Central memory CD4-positive, alpha-beta T cell (primary cell): ENCODE results near the gene GEMIN7.

ENCODE experiments used
- DNase-seq: peaks from one replicate; pipeline ENCODE4 v3.0.0; 2022

Gene GEMIN7

DNA sequence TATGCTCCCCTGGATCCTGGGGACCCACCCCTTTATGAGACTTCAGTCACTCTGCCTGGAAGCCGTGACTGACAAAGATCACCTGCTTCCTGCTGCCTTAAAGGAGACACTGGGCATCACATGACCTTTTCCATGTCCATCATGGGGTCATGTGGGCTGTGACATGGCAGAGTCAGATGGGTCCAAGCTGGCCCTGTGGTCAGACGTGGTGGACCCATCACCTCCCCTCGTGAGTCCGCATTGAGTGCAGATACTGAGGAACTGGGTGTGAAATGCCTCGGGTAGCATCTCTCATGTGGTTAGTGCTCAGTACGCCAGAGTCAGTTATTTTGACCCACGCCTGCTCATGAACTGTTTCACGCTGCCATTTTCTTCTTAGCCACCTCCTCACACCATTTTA is 54.6 kb downstream of the GEMIN7 start:
- no peak for DNase-seq

DNA sequence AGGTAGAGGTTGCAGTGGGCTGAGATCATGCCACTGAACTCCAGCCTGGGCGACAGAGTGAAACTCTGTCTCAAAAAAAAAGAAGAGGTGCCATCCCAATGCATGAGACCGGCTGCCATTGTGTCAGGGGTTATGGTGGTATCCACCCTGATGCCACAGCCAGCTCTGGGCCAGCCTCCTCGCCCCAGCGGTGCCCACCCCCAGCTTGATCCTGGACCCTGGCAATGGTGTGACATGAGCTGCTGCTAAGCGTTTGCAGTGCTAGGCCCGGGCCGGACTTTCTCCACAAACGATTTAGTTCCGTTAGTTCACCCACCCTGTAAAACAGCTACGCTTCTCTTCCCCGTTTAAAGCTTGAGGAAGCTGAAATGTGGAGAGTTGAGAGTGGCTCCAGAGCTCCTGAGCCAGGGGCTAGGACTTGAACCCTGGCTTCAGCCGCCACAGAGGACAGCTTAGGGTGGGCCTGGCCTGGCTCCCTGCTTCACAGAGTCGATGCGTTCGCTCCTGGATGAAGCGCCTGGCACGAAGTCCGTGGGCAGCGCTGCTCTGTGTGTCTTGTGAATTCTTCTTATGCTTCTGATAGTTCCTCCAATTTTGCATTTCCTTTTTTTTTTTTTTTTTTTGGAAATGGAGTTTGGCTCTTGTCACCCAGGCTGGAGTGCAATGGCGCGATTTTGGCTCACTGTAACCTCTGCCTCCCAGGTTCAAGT is 56.3 kb downstream of the GEMIN7 start:
- no peak for DNase-seq

DNA sequence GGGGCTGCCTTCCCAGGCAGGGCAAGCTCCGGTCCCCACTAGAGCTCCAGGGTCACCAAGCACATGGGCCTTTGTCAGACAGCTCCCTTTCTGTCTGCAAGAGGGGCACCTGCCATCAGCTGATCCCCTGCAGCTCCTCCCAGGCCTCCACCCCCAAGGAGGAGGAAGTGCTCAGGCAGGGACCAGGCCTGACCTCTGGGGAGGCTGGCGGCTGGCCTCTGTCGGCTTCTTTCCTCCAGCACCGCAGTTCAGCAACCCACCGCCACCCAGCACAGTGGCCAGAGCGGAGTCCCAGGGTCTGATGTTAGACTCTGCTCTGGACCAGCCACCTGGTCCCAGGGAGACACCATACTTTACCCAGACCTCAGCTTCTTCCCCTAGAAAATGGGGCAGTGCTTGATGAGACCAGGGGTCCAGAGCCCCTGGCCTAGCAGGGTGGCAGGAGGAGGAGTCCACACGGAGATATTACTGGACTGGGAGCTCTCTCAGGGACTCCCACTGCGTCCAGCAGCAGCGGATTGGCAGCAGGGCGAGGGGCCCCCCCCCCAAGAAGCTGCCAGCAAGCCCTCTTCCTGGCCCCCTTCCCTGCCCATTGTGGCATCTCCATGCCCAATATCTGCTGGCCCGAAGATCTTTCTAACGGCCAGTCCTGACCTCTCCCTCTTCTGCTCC is 57.6 kb downstream of the GEMIN7 start:
- no peak for DNase-seq

DNA sequence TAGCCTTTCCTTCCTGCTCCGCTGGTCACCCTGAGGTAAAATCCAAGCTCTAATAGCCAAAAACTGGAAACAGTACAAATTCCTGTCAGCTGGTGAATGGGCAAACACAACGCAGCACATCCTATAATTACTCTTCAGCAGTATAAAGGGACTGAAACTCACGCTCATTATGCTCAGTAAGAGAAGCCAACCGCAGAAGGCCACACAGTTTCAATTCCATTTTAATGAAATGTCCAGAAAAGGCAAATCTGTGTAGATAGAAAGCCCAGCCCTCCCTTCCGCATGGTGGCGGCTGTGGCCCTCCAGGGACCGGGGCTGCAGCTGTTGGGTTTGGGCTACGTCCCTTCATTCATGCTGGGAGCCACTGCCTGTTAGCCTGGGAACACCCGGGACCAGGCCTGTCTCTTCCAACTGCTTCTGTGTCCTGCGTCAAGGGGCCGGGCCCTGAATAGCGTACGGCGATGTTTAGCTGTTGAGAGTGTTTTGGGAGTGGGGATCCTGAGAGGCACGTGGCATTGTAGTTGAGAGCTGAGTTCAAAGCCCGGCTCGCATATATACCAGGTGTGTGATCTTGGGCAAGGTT is 58.2 kb downstream of the GEMIN7 start:
- no peak for DNase-seq

DNA sequence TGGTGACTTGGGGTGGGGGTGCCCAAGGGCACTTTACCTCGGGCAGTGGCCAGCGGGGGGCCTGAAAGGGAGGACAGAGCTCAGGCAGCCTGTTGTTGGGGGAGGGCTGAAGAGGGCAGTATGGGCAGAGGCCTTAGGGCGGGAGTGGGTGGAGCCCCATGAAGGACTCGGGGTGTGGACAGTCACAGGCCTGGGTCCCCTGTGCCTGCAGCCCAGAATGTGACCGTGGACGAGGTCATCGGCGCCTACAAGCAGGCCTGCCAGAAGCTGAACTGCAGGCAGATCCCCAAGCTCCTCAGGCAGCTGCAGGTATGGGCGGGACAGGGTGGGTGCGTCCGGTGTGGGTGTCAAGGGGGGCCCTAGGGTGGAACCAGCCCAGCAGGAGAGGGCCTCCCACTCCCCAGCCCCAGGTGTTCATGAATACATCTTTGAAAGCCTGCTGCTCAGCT is 59.3 kb downstream of the GEMIN7 start:
- no peak for DNase-seq

DNA sequence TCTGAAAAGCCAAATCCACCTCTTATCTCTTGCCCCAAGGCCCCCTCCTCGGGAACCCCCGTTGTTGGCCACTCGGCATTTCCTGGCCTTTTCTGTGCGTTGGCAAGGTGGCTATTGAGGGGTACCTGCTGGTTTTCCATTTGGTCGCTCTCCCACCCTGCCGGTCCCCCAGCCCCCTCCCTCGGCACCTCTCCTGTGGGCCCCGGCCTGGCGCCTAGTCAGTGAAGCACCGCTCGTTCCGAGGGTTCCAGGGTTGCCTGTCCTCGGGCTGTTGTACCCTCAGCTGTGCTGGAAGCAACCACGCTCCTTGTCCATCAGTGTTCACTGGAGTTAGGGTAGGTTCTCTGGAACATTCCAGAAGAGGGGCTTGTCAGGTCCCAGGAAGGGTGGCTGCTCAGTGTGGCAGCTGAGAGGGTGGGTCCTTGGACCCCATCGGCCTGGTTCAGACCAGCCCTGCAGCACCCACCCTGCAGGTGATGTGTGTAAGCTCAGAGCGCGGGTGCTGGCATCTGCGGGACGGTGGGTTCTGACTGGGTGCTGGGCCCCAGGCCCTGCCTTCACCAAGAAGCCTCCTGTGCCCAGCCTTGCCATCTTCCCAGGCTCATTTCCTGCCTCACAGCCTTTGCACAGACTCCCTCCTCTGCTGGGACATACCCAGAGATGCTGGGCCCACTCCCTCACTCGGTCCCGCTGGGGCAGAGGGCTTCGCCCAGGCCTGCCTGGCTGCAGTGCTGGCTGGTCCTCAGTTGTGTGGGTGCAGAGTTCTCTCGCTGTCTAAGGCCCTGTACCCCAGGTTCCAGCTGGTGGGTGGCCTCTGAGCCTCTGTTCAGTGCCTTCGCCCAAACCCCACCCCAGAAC is 60.5 kb downstream of the GEMIN7 start:
- no peak for DNase-seq

DNA sequence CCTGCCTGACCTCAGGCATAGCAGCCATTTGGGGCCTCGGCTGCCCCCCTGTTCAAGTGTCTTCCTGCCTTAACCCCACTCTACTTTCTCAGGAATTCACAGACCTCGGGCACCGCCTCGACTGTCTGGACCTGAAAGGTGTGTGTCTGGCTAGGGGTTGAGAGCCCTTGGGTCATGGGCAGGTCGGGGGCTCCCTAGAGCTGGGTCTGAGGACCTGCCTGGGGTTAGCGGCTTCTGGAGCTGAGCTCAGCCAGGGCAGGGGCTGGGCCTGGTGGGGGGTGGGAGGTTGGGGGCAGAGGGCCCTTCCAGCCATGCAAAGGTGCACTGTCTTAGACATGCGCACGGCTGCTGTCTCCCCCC is 61.1 kb downstream of the GEMIN7 start:
- no peak for DNase-seq

DNA sequence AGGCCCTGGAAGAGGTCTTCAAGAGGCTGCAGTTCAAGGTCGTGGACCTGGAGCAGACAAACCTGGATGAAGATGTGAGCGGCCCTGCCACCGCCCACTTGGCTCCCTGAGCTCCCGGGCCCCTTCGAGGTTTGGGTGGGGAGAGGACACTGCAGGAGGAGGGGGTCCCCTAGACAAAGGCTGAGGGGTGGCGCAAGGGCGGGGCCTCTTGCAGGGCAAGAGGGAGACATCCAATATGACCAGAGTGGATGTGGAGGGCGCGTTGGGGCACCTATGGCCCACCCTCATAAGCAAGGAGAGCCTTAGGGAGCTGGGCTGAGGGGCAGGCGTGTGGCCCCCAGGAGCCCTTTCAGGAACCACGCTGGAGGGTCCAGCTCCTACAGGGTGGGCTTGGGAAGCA is 61.5 kb downstream of the GEMIN7 start:
- DNase-seq, result no peak
